Effector memory CD8-positive, alpha-beta T cell (primary cell): ENCODE measurements around the gene KIR3DL2.
"Not testable (repeated sequence)": the region's sequence is repeated elsewhere in the genome, so short reads cannot be mapped to it uniquely, and the experiment has no call there.

Source experiments
- ATAC-seq: fragments of 150-1000 bp; cut with Tn5 transposase; replicated peaks from 2 replicates; pipeline ENCODE4 v1.10.0; 2021; ENCODE audit warnings: mild to moderate bottlenecking, moderate library complexity
- DNase-seq, 3 experiments: peaks; one replicate each; pipeline ENCODE4 v3.0.0; 2021
- H3K27ac Mint-ChIP-seq, 2 donors: one replicate each; pipeline ENCODE4 v1.8.0; 2022; ENCODE audit warnings: mild to moderate bottlenecking in 2 of 2, mixed read lengths in 2 of 2, moderate library complexity in 2 of 2
- H3K27me3 Mint-ChIP-seq, 2 donors: one replicate each; pipeline ENCODE4 v1.8.0; 2022; ENCODE audit warnings: mixed read lengths in 2 of 2
- H3K36me3 Mint-ChIP-seq: one replicate; pipeline ENCODE4 v1.8.0; 2022; ENCODE audit warnings: mild to moderate bottlenecking, moderate library complexity, mixed read lengths; ENCODE audit not compliant: insufficient read depth
- H3K4me1 Mint-ChIP-seq, 2 donors: one replicate each; pipeline ENCODE4 v1.8.0; 2022; ENCODE audit warnings: low read depth in 2 of 2, mixed read lengths in 2 of 2
- H3K4me3 Mint-ChIP-seq, 2 donors: one replicate each; pipeline ENCODE4 v1.8.0; 2022; ENCODE audit warnings: mild to moderate bottlenecking in 2 of 2, mixed read lengths in 2 of 2, moderate library complexity in 2 of 2
- H3K9me3 Mint-ChIP-seq, 2 donors: one replicate each; pipeline ENCODE4 v1.8.0; 2022; ENCODE audit warnings: mixed read lengths in 2 of 2

KIR3DL2 gene

GRCh38 chr19:54835126-54835525 is 15.1 kb upstream of the KIR3DL2 start:
- not testable (repeated sequence) for DNase-seq, H3K9me3 Mint-ChIP-seq, H3K4me1 Mint-ChIP-seq, H3K36me3 Mint-ChIP-seq, H3K4me3 Mint-ChIP-seq
- H3K27ac Mint-ChIP-seq, result peak overlapping the region in 1 of 2 donors; percentile 1
- ATAC-seq, result peak; percentile 45
- peaks cover 5 to 14% of the 10 kb centered on the region in 2 donors for H3K27me3 Mint-ChIP-seq

- not testable (repeated sequence) for DNase-seq, H3K4me3 Mint-ChIP-seq, H3K36me3 Mint-ChIP-seq, H3K9me3 Mint-ChIP-seq, H3K27ac Mint-ChIP-seq, H3K4me1 Mint-ChIP-seq, H3K27me3 Mint-ChIP-seq, ATAC-seq
These were observed 12.7 kb upstream of the KIR3DL2 start for GRCh38 chr19:54837522-54837921.

GRCh38 chr19:54843171-54843570 is 7.1 kb upstream of the KIR3DL2 start:
- not testable (repeated sequence) for H3K27ac Mint-ChIP-seq, ATAC-seq, H3K4me1 Mint-ChIP-seq, H3K9me3 Mint-ChIP-seq, DNase-seq, H3K36me3 Mint-ChIP-seq, H3K4me3 Mint-ChIP-seq
- peaks cover 28 to 36% of the 10 kb centered on the region in 2 donors for H3K27me3 Mint-ChIP-seq

GRCh38 chr19:54850930-54851329 is 687 bp downstream of the KIR3DL2 start:
- Mint-ChIP-seq H3K4me3 (no peak overlapping the region), H3K27me3 (peaks cover 48 to 50% of the 10 kb centered on the region in 2 donors), H3K27ac (peak overlapping the region in 1 of 2 donors; percentile 50), H3K9me3 (no peaks in the 10 kb centered on the region), H3K4me1 (peaks cover 0 to 3% of the 10 kb centered on the region in 2 donors), H3K36me3 (no peaks in the 10 kb centered on the region)
- no peak for ATAC-seq
- DNase-seq, result no peak

GRCh38 chr19:54851353-54851752 is 1.1 kb downstream of the KIR3DL2 start:
- peaks cover 0 to 3% of the 10 kb centered on the region in 2 donors for H3K4me1 Mint-ChIP-seq
- DNase-seq (no peak), ATAC-seq (no peak)
- no peaks in the 10 kb centered on the region for H3K36me3 Mint-ChIP-seq
- H3K4me3 Mint-ChIP-seq, result no peak overlapping the region
- no peak overlapping the region for H3K27ac Mint-ChIP-seq
- H3K27me3 Mint-ChIP-seq, result peaks cover 44 to 50% of the 10 kb centered on the region in 2 donors
- no peaks in the 10 kb centered on the region for H3K9me3 Mint-ChIP-seq

GRCh38 chr19:54855241-54855640 is 5.0 kb downstream of the KIR3DL2 start:
- H3K9me3 Mint-ChIP-seq, H3K27ac Mint-ChIP-seq, H3K4me1 Mint-ChIP-seq, DNase-seq, ATAC-seq, H3K36me3 Mint-ChIP-seq, H3K4me3 Mint-ChIP-seq: not testable (repeated sequence)
- peaks cover 31 to 37% of the 10 kb centered on the region in 2 donors for H3K27me3 Mint-ChIP-seq

GRCh38 chr19:54858476-54858875 is 8.2 kb downstream of the KIR3DL2 start:
- not testable (repeated sequence) for H3K4me1 Mint-ChIP-seq, H3K27ac Mint-ChIP-seq

GRCh38 chr19:54859421-54859820 is 9.2 kb downstream of the KIR3DL2 start:
- H3K9me3 Mint-ChIP-seq, H3K4me3 Mint-ChIP-seq, H3K4me1 Mint-ChIP-seq, DNase-seq, ATAC-seq, H3K27ac Mint-ChIP-seq, H3K36me3 Mint-ChIP-seq: not testable (repeated sequence)
- H3K27me3 Mint-ChIP-seq, result peaks cover 28 to 43% of the 10 kb centered on the region in 2 donors

More at GRCh38 chr19:54858476-54858875, 8.2 kb downstream of the KIR3DL2 start:
- H3K36me3 Mint-ChIP-seq, H3K9me3 Mint-ChIP-seq, H3K4me3 Mint-ChIP-seq, DNase-seq, ATAC-seq: not testable (repeated sequence)
- H3K27me3 Mint-ChIP-seq, result peaks cover 34 to 43% of the 10 kb centered on the region in 2 donors

GRCh38 chr19:54863459-54863858 is 13.2 kb downstream of the KIR3DL2 start:
- not testable (repeated sequence) for H3K27ac Mint-ChIP-seq, H3K9me3 Mint-ChIP-seq, H3K4me1 Mint-ChIP-seq, H3K36me3 Mint-ChIP-seq, ATAC-seq, H3K4me3 Mint-ChIP-seq, DNase-seq
- H3K27me3 Mint-ChIP-seq, result peaks cover 47 to 57% of the 10 kb centered on the region in 2 donors

GRCh38 chr19:54871696-54872095 is 21.5 kb downstream of the KIR3DL2 start:
- Mint-ChIP-seq H3K4me1 (no peaks in the 10 kb centered on the region), H3K36me3 (no peaks in the 10 kb centered on the region), H3K9me3 (no peaks in the 10 kb centered on the region), H3K27me3 (peaks cover 3 to 25% of the 10 kb centered on the region in 2 donors), H3K4me3 (no peak overlapping the region), H3K27ac (no peak overlapping the region)
- ATAC-seq (no peak), DNase-seq (no peak)

- H3K27me3 Mint-ChIP-seq, result peaks cover 0 to 11% of the 10 kb centered on the region in 2 donors
- H3K36me3 Mint-ChIP-seq, result no peaks in the 10 kb centered on the region
- DNase-seq, result no peak
- H3K4me1 Mint-ChIP-seq, result no peaks in the 10 kb centered on the region
- no peak within 1 kb of the TSS for H3K27ac Mint-ChIP-seq
- no peaks in the 10 kb centered on the region for H3K9me3 Mint-ChIP-seq
- ATAC-seq, result no peak
- H3K4me3 Mint-ChIP-seq, result no peak within 1 kb of the TSS
These were observed 23.7 kb downstream of the KIR3DL2 start, which contains the start of gene FCAR for GRCh38 chr19:54873990-54874389. FCAR (plus strand) TSS chr19:54874235; CDS start chr19:54874290, 55 bp downstream.

GRCh38 chr19:54875506-54875905 is 25.3 kb downstream of the KIR3DL2 start:
- no peaks in the 10 kb centered on the region for H3K36me3 Mint-ChIP-seq
- no peaks in the 10 kb centered on the region for H3K9me3 Mint-ChIP-seq
- DNase-seq (no peak), ATAC-seq (no peak)
- H3K4me3 Mint-ChIP-seq, result no peak overlapping the region
- no peaks in the 10 kb centered on the region for H3K4me1 Mint-ChIP-seq
- no peak overlapping the region for H3K27ac Mint-ChIP-seq
- peaks cover 7 to 18% of the 10 kb centered on the region in 2 donors for H3K27me3 Mint-ChIP-seq

GRCh38 chr19:54877471-54877870 is 27.2 kb downstream of the KIR3DL2 start:
- DNase-seq (no peak), ATAC-seq (no peak)
- H3K4me1 Mint-ChIP-seq, result peaks cover 0 to 5% of the 10 kb centered on the region in 2 donors
- H3K27me3 Mint-ChIP-seq, result peaks cover 18 to 21% of the 10 kb centered on the region in 2 donors
- H3K9me3 Mint-ChIP-seq, result no peaks in the 10 kb centered on the region
- no peak overlapping the region for H3K27ac Mint-ChIP-seq
- no peak overlapping the region for H3K4me3 Mint-ChIP-seq
- peaks cover 3% of the 10 kb centered on the region for H3K36me3 Mint-ChIP-seq

GRCh38 chr19:54881884-54882283 is 31.6 kb downstream of the KIR3DL2 start:
- DNase-seq, result no peak
- Mint-ChIP-seq H3K36me3 (peaks cover 9% of the 10 kb centered on the region), H3K27me3 (peaks cover 18 to 19% of the 10 kb centered on the region in 2 donors), H3K9me3 (no peaks in the 10 kb centered on the region), H3K27ac (no peak overlapping the region), H3K4me3 (no peak overlapping the region), H3K4me1 (peaks cover 0 to 8% of the 10 kb centered on the region in 2 donors)
- no peak for ATAC-seq
